Activated CD4-positive, alpha-beta T cell treated with anti-CD3 and anti-CD28 coated beads for 1 hour (primary cell): Measurements from ENCODE around the gene ITIH4.

Source experiments
- DNase-seq: peaks from one replicate; pipeline ENCODE4 v3.0.0-alpha.2; 2020

ITIH4 gene

GRCh38 chr3:52830535-52831258 lies at the start of gene ITIH4:
TSS of gene ITIH4 (minus strand) at chr3:52830672. CDS start at chr3:52830642, 30 bp downstream.
- DNase-seq, result no peak

- no peak for DNase-seq
Measured at GRCh38 chr3:52880047-52880446, 49.6 kb upstream of the ITIH4 start.

GRCh38 chr3:52879581-52879980 lies 49.1 kb upstream of the ITIH4 start:
- no peak for DNase-seq

GRCh38 chr3:52879090-52879489 lies 48.6 kb upstream of the ITIH4 start:
- DNase-seq, result no peak

- no peak for DNase-seq
Measured at GRCh38 chr3:52877085-52877484, 46.6 kb upstream of the ITIH4 start.

- no peak for DNase-seq
Measured at GRCh38 chr3:52874864-52875587, 44.6 kb upstream of the ITIH4 start.

GRCh38 chr3:52874160-52874701 lies 43.8 kb upstream of the ITIH4 start:
- DNase-seq, result no peak

DNA sequence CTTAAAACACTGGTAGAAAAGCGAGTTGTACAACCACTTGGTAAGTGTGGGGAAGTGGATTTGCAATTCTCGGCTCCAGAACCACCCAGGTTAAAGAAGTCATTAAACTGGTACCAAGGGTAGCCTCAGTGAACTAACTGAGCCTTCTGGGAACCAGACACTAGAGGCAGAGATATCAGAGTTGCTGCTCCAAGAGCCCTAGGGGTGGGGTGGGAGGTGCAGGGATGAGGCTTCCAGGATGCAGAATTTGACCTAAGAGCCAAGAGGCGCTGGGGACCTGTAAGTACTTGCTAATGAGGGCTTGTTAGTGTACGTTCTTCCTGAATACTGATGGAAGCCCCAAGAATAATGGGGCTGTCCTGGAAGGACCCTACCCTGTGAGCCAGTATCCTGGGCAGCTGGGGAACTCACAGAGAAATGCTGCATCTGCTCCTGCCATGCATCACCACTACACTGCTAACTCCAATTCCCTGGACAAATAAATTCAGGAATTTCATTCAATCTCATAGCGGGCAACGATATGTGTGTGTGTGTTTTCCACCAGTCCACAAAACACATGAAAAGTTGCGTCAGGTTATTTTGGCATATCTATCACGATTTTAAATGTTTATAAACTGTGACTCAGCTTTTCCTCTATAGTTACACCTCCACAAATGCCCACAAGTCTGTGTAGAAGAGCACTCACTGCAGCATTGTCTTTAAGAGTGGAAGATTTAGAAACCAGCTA lies 43.1 kb upstream of the ITIH4 start:
- DNase-seq, result no peak

- DNase-seq, result no peak
Measured at GRCh38 chr3:52872245-52872644, 41.8 kb upstream of the ITIH4 start.

DNA sequence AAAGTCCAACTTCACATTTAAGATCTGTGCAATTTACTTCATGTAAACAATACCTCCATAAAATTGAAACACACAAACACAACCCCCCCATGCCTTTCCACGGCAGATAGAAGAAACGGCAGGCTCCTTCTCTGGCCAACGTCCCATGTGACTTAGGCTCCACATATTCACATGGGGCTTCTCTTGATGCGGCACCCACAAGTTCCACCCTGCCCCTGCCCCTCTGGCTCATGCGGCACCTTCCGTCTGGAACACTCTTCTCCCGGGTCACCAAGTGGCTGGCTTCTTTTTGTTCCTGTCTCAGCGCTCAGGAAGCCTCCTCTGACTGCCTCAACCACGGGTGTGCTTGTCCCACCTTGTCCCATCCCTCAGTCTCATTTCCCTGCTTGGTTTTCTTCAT lies 41.3 kb upstream of the ITIH4 start:
- DNase-seq, result no peak

DNA sequence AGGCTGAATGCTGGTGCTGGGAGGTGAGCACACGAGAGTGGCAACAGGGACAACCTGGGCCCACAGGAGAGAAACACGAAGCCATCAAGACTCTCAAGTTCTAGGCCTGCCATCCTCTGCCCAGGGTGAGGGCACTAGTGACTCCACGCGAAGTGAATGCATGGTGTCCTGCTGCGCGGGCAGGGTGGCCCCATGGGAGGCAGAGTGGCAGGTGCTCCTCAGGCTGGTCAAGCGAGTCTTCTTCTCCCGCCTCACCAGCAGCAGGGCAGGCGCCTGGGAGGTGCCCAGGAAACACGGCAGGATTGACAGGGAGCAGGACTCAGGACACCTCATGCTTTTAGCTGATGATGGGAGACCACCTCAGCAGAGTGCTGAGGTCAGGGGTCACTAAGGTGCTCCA lies 40.0 kb upstream of the ITIH4 start:
- no peak for DNase-seq

DNA sequence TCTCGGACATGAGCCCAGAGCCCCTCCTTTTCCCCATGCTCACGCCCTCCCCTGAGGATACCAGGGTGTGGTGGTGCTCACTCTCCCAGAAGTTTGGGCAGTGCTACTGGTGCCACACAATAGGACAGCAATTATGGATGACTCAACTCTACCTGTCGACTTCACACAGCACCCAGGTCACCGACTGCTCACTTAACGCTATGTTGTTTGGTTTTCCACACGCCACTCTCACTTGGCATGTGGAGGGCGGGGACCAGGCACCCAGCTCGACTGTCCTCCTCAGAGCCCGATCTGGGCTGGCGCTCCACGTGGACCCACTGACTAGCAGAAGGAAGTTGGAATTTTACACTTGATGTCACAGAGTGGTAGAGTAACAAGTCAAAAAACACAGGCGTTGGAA lies 36.0 kb upstream of the ITIH4 start:
- DNase-seq, result no peak

- no peak for DNase-seq
Measured at GRCh38 chr3:52865994-52866393, 35.5 kb upstream of the ITIH4 start.

GRCh38 chr3:52860424-52860768 lies 29.9 kb upstream of the ITIH4 start:
- no peak for DNase-seq

DNA sequence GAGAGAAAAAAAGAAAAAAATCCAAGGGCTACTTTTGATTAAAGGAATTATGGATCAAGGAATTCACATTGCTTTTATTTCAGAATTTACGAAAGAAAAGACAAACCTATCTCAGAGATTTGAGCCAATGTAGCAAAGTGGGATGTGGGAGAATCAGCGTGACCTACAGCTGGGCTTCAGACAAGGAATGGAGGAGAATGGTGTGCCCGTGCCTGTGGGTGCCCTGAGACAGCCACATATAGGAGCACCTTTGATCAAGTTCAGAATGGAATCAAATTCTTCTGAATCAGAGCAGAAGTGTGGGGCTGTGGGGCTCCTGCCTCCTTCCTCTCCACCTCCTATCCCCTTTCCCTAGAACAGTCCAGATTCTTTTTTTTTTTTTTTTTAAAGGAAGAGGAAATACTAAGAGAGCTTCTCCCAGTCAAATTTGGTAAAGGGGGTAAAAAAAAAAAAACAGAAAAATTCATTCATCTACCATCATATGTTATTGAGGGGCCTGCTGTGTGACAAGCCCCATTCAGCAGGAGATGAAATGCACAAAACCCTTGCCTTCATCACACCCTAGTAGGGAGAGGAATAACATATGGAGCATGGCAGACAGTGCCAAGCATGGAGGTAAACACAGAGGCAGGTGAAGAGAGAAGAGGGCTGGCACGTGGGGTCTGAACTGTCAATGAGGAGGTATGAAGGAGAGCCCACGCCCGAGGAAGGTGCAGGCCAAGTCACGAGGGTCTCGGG lies 29.4 kb upstream of the ITIH4 start:
- no peak for DNase-seq

GRCh38 chr3:52857864-52858263 lies 27.4 kb upstream of the ITIH4 start:
- DNase-seq, result no peak

DNA sequence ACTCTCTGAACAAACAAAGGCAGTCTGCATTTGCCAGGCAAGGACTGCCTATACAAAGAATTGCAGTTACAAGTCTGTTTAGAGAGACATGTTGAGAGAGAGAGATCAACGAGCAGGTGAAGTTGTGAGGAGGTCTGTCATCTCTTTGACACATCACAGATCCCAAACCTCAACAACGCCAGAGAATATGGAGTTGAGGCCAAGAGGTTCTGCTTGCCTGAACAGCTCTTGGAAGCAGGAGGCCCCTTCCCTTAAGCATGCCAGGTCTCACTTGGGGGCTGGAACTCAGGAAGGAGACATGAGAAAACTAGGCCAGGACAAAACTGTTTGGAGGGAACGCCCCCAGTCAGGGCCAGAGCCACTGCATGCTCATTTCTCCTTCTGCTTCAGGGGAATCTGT lies 26.7 kb upstream of the ITIH4 start:
- no peak for DNase-seq

GRCh38 chr3:52856666-52857065 lies 26.2 kb upstream of the ITIH4 start:
- no peak for DNase-seq

DNA sequence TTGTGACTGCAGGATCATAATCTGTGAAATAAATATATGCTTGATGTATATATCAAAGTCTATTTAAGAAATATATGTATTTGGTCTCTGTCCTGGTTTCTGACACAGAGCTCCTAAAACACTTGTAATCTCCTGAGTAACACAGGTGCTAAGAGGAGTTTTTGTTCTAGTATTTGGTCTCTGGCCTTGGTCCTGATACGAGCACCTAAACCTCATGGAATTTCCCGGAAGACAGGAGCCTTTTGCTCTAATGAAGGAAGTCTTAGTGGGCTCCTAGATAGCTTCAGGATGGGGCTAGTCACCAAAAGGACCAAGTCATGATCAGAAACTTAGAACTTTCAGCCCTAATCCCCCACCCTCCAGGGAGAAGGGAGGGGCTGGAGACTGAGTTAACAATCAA lies 23.5 kb upstream of the ITIH4 start:
- no peak for DNase-seq

DNA sequence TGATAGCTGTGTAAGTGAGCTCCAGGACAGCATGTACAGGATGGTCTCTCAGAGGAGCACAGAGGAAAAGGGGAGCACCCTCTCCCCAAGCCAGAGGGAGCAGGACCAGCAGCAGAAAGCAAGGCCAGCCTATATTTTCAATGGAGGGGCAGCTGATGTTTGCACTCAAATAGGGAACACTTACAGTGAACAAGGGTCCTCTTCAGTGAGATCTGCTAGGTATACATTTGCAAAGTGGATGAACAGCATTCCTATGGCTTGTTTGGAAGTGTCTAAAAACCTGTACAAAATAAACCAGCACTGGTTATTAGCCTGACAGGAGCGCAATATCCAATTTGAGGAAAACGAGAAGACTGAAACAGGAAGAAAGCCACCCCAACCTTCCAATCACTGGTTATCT lies 21.9 kb upstream of the ITIH4 start:
- DNase-seq, result no peak

GRCh38 chr3:52851348-52851747 lies 20.9 kb upstream of the ITIH4 start:
- DNase-seq, result no peak

DNA sequence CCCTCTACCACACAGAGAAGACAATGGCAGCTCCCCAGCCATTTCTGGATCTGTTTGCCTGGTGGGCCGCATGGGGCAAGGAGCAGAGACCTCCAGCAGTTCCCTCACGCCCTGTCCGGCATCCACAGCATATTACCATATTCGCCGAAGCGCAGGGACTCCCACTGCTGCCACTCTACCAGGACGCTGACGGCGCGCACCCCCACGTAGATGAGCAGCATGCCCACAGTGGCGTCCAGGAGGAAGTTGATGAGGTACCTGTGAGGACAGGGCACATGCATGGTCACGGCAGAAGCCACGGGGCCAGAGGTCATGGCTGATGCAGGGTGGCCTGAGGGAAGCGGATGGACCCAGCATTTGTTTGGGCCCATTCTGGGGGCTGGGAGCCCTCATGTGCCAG lies 19.2 kb upstream of the ITIH4 start:
- no peak for DNase-seq

DNA sequence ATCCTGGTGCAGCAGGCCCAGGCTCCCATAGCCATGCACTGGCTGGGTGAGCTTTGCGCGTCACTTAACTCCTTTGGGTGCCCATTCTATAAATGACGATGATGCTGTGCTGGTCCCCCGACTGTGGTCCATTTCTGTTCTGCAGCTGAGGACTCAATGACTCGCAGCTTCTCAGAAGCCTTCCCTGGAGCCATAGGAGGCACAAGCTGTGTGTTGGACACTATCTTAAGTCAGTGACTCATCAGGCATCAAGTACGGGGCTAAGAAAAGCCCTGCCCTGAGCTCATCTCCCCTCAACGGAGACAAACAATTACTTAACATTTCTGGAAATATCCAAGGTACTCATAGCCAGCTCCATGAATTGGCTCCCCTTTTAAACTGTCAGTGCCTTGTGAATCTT lies 18.1 kb upstream of the ITIH4 start:
- DNase-seq, result no peak
